Coronary artery (tissue), 2 donors: ENCODE data around the gene CRHR1.
A peak's percentile ranks its signal among the peaks of the same experiment; 100 is the strongest.

Experiments used
- DNase-seq: peaks from one replicate; pipeline ENCODE4 v3.0.0-alpha.2; 2017; ENCODE audit warnings: low spot score
- H3K27ac ChIP-seq, 2 donors: fragments of 200-600 bp; sonication (generic); one replicate each; pipeline ENCODE4 v1.5.1; 2016 to 2019
- H3K4me3 ChIP-seq: fragments of 200-600 bp; sonication (generic); 2 replicates; pipeline ENCODE4 v1.5.1; 2016; ENCODE audit warnings: mild to moderate bottlenecking, moderate library complexity
- TF ChIP-seq, protein P1 (sequence below): fragments of 200-600 bp; sonication (generic); IDR thresholded peaks from one replicate; pipeline ENCODE4 v1.5.1; 2019; ENCODE audit warnings: antibody characterized with exemption

Gene CRHR1

GRCh38 chr17:45784741-45785479 lies 790 bp downstream of the CRHR1 start:
- no peak for DNase-seq
- peak overlapping the region; percentile 73 for H3K4me3 ChIP-seq
- no peak overlapping the region for H3K27ac ChIP-seq
- TF ChIP-seq, protein P1, sequence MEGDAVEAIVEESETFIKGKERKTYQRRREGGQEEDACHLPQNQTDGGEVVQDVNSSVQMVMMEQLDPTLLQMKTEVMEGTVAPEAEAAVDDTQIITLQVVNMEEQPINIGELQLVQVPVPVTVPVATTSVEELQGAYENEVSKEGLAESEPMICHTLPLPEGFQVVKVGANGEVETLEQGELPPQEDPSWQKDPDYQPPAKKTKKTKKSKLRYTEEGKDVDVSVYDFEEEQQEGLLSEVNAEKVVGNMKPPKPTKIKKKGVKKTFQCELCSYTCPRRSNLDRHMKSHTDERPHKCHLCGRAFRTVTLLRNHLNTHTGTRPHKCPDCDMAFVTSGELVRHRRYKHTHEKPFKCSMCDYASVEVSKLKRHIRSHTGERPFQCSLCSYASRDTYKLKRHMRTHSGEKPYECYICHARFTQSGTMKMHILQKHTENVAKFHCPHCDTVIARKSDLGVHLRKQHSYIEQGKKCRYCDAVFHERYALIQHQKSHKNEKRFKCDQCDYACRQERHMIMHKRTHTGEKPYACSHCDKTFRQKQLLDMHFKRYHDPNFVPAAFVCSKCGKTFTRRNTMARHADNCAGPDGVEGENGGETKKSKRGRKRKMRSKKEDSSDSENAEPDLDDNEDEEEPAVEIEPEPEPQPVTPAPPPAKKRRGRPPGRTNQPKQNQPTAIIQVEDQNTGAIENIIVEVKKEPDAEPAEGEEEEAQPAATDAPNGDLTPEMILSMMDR, result no peak

GRCh38 chr17:45785480-45786193 lies 1.5 kb downstream of the CRHR1 start:
- Histone ChIP-seq H3K27ac (no peak overlapping the region), H3K4me3 (peak overlapping the region; percentile 73)
- no peak for DNase-seq
- TF ChIP-seq, protein P1, result no peak

DNA sequence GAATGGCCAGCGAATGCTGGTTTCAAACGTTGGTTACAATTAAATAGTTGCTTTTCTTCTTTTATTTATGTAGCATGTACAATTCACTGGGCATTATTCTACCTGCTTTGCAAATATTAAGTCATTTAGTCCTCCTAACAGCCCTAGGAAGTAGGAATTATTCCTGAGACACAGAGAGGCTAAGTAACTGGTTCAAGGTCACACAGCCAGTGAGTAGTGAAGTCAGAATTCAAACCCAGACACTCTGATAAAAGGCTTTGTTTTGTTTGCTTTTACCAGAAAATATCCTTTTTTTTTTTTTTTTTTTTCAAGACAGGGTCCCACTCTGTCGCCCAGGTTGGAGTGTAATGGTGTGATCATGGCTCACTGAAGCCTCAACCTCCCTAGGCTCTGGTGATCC lies 2.2 kb downstream of the CRHR1 start:
- TF ChIP-seq, protein P1, result no peak
- Histone ChIP-seq H3K4me3 (no peak overlapping the region), H3K27ac (no peak overlapping the region)

DNA sequence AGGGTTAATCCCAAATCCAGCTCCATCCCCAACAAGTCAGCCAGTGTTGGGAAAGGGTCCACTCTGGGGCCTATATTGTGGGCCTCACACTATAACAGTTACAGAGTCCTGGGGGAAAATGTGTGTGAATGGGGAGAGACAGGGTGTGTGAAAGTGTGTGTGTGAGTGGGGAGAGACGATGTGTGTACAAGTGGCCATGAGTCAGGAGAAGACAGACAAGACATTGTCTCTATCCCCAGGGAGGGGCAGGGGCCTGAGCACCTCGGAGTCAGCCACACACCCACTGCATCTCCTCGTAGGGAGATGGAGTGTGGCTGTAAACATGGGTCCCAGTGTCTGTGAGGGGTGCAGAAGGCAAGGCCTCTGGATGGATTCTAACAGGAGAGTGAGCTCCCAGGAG lies 2.9 kb downstream of the CRHR1 start:
- no peak overlapping the region for H3K4me3 ChIP-seq
- DNase-seq, result no peak
- TF ChIP-seq, protein P1, result no peak
- no peak overlapping the region for H3K27ac ChIP-seq

More for the DNA sequence above, 2.2 kb downstream of the CRHR1 start:
- no peak for DNase-seq

GRCh38 chr17:45787656-45788055 lies 3.5 kb downstream of the CRHR1 start:
- no peak overlapping the region for H3K4me3 ChIP-seq
- TF ChIP-seq, protein P1, result no peak
- H3K27ac ChIP-seq, result no peak overlapping the region
- DNase-seq, result no peak

DNA sequence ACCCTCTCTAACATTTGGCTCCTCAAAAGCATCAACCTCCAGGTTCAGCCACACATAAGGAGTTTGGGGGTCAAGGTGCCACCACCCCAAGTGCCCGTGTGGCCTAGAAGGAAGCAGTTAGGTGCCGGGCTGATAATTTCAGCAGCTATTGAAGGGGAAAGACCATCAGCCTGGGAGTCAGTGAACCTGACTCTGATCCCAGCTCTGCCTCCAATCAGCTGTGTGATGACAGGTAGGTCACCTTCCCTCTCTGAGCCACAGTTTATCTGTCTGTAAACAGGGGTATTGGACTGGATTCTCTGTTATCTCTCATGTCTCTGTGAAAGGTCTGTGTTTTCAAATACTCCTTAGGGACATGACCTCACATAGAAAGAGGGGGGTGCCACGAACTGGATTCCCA lies 3.9 kb downstream of the CRHR1 start:
- TF ChIP-seq, protein P1, result no peak
- DNase-seq, result no peak
- no peak overlapping the region for H3K4me3 ChIP-seq
- H3K27ac ChIP-seq, result no peak overlapping the region

DNA sequence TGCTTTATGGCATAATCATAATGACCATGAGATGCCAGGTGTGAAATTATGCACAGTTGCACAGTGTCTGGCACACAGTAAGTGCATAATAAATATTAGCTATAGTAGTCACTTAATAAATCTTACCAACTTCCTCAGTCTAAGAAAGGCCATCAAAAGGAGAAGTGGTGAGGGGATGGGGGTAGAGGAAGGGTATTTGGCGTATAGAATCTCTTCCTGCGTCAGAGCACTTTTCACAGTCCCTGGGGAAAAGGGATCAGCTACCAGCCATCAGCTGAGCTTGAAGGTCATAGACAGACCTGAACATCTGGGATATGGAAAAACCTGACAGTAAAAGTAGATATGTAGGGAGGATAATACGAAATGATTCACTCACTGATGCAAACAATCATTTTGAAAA lies 5.8 kb downstream of the CRHR1 start:
- no peak for DNase-seq
- Histone ChIP-seq H3K4me3 (no peak overlapping the region), H3K27ac (no peak overlapping the region)
- TF ChIP-seq, protein P1, result no peak
